HepG2 (cell line): Measurements from ENCODE around the gene CTSW. TPM values are rescaled to one million over a fixed set of nuclear protein-coding genes. Genes with fewer than 3 reads are reported as not detected.

Source experiments
- AKAP8 ChIP-seq: sonication (generic); formaldehyde crosslinking; IDR thresholded peaks from 2 replicates; pipeline ENCODE4 v1.5.1; 2020; ENCODE audit warnings: mild to moderate bottlenecking, missing genetic modification reagents
- CC2D1A ChIP-seq: sonication (generic); formaldehyde crosslinking; IDR thresholded peaks from 2 replicates; pipeline ENCODE4 v1.8.1; 2023; ENCODE audit warnings: mild to moderate bottlenecking, missing genetic modification reagents
- FOXA3 ChIP-seq: IDR thresholded peaks from 2 replicates; pipeline ENCODE4 v1.6.1; 2016; ENCODE audit warnings: missing genetic modification reagents, missing compliant biosample characterization
- GPN1 ChIP-seq: sonication (generic); formaldehyde crosslinking; IDR thresholded peaks from 2 replicates; pipeline ENCODE4 v1.5.1; 2020; ENCODE audit warnings: missing genetic modification reagents, borderline replicate concordance
- GTF2F1 ChIP-seq: fragments of 150-350 bp; IDR thresholded peaks from 2 replicates; pipeline ENCODE4 v1.6.1; 2014; ENCODE audit warnings: low read length
- HDAC6 ChIP-seq: fragments of 200-600 bp; sonication (generic); IDR thresholded peaks from 2 replicates; pipeline ENCODE4 v1.7.0; 2017; ENCODE audit warnings: mild to moderate bottlenecking, antibody characterized with exemption, low read length, low read depth
- HMGA1 ChIP-seq: sonication (generic); formaldehyde crosslinking; conservative IDR thresholded peaks from 2 replicates; pipeline ENCODE4 v1.4.0; 2020; ENCODE audit warnings: missing genetic modification reagents
- KLF12 ChIP-seq: sonication (generic); formaldehyde crosslinking; IDR thresholded peaks from 2 replicates; pipeline ENCODE4 v1.4.0; 2020; ENCODE audit warnings: missing genetic modification reagents, borderline replicate concordance
- POLR2AphosphoS2 ChIP-seq: IDR thresholded peaks from 2 replicates; pipeline ENCODE4 v1.6.1; 2011; ENCODE audit warnings: low read depth, low read length, improper control_type of control experiment
- RORA ChIP-seq: sonication (generic); formaldehyde crosslinking; IDR thresholded peaks from 2 replicates; pipeline ENCODE4 v1.5.0; 2020; ENCODE audit warnings: mild to moderate bottlenecking, missing genetic modification reagents, moderate library complexity
- SOX13 ChIP-seq, 3 experiments: fragments of 450-650 bp in 1 of 3; sonication (generic) in 1 of 3; formaldehyde crosslinking in 1 of 3; IDR thresholded peaks in 2 of 3; conservative IDR thresholded peaks in 1 of 3; 2 replicates each; pipeline versions ENCODE4 v1.5.0 to v1.6.1; 2016 to 2020; ENCODE audit warnings: antibody characterized with exemption in 1 of 3, mild to moderate bottlenecking in 1 of 3, missing compliant biosample characterization in 1 of 3, missing genetic modification reagents in 1 of 3, moderate library complexity in 1 of 3
- SP1 ChIP-seq, 2 experiments: fragments of 450-650 bp in 1 of 2; sonication (generic) in 1 of 2; formaldehyde crosslinking in 1 of 2; IDR thresholded peaks; 2 replicates each; pipeline versions ENCODE4 v1.4.0 to v1.6.1; 2016 to 2020; ENCODE audit warnings: missing genetic modification reagents in 1 of 2
- SSRP1 ChIP-seq: IDR thresholded peaks from 2 replicates; pipeline ENCODE4 v1.6.1; 2016; ENCODE audit warnings: control low read depth
- ZNF30 ChIP-seq: sonication (generic); formaldehyde crosslinking; IDR thresholded peaks from 2 replicates; pipeline ENCODE4 v1.5.0; 2020; ENCODE audit warnings: mild to moderate bottlenecking, missing genetic modification reagents
- ZNF451 ChIP-seq: sonication (generic); formaldehyde crosslinking; IDR thresholded peaks from 2 replicates; pipeline ENCODE4 v1.5.0; 2020; ENCODE audit warnings: mild to moderate bottlenecking, missing genetic modification reagents
- ZNF687 ChIP-seq: sonication (generic); formaldehyde crosslinking; IDR thresholded peaks from 2 replicates; pipeline ENCODE4 v1.5.1; 2020; ENCODE audit warnings: mild to moderate bottlenecking, missing genetic modification reagents, moderate library complexity
- polyA plus RNA-seq, 8 experiments: library from polyadenylated mRNA; depleted of rRNA in 3 of 8; stranded (reverse) in 7 of 8; unstranded in 1 of 8; fragments of >200 nt; fragmentation: Illumina TruSeq in 4 of 8; extraction: Trizol in 4 of 8; gene quantifications; 2 replicates each; pipeline versions ENCODE4 v1.2.1 to v1.2.3, GENCODE V29; 2011 to 2016; ENCODE audit warnings: low read depth in 4 of 8, missing spikeins in 1 of 8, mixed read lengths in 1 of 8; ENCODE audit not compliant: insufficient read depth in 1 of 8
- total RNA-seq, 5 experiments: library from RNA; depleted of rRNA; stranded (reverse); fragments of >200 nt; fragmentation: Illumina TruSeq; extraction: Trizol; gene quantifications; 2 replicates each; pipeline ENCODE4 v1.2.3, GENCODE V29; 2016; ENCODE audit warnings: low read depth in 1 of 5
- TF ChIP-seq, protein P1 (sequence below): sonication (generic); formaldehyde crosslinking; conservative IDR thresholded peaks from 2 replicates; pipeline ENCODE4 v1.4.0; 2020; ENCODE audit warnings: mild to moderate bottlenecking, missing genetic modification reagents, moderate library complexity
- TF ChIP-seq, protein P2 (sequence below), 2 experiments: sonication (generic) in 1 of 2; formaldehyde crosslinking in 1 of 2; IDR thresholded peaks; 2 replicates each; pipeline versions ENCODE4 v1.5.1 to v1.6.1; 2011 to 2020; ENCODE audit warnings: borderline replicate concordance in 1 of 2, low read depth in 1 of 2, low read length in 1 of 2, mild to moderate bottlenecking in 1 of 2, missing genetic modification reagents in 1 of 2, moderate library complexity in 1 of 2

Gene CTSW
- total and polyA plus RNA-seq, 2 of the 13 experiments (the other 11 are each of a cell fraction or from before 2014, with no cell fraction given), result 0.09 TPM; not detected in 1

DNA sequence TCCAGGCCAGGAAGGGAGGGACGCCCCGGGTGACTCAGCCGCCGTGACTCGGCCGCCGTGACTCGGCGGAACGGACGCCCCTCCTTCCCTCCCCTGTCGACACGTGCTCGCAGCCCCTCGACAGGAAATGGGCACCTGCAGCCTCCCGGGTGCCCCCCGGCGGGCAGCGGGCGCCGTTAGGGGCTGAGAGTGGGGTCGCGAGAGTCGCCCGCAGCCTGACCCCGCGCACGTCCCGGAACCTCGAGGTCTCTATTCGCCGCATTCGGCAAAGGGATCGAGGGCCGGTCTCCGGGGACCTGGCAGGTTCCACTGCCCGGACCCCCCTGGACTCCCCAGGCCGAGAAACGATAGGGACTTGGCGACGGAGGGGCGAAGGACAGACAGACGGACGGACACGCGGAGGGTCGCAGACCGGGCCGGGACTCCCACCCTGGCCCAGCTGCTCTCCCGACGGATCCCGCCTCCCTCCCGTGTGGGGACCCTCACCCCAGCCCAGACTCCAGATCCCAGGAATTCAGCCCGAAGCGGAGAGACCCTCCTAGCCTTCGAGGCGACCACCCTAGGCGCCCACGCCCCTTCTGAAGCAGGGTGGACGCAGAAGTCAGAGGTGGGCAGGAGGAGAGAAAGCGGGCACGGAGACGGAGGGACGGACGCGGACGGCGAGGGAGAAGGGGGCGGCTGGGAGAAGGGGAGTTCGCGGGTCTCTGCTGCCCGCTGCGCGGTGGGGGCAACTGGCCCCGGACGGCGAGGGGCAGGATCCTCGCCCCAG is 19.9 kb downstream of the CTSW start (continued):
- TF ChIP-seq HDAC6 (no peak), ZNF687 (CRISPR knock-in tag) (peak; percentile 97), CC2D1A (CRISPR knock-in tag) (no peak), SP1 (IDR thresholded peaks at IDR 0.05) (no peak), SP1 (CRISPR knock-in tag; IDR thresholded peaks at IDR 0.05) (0 out of 2 replicates have a peak, but pooled peaks have one; percentile 23), SOX13 (IDR thresholded peaks at IDR 0.05) (no peak), SOX13 (CRISPR knock-in tag; conservative IDR thresholded peaks at IDR 0.05 in 1 of 2, IDR thresholded peaks at IDR 0.05 in 1 of 2) (peak in 1 of 2 experiments; percentile 21; a peak in 1 of 4 replicates), GPN1 (CRISPR knock-in tag) (no peak), KLF12 (CRISPR knock-in tag) (no peak), AKAP8 (no peak), RORA (no peak), SSRP1 (CRISPR knock-in tag) (0 out of 2 replicates have a peak, but pooled peaks have one; percentile 57), ZNF451 (0 out of 2 replicates have a peak, but pooled peaks have one; percentile 40), FOXA3 (CRISPR knock-in tag) (no peak), POLR2AphosphoS2 (no peak), ZNF30 (CRISPR knock-in tag) (peak; percentile 79; the same call in 1 of the 2 replicates), HMGA1 (CRISPR knock-in tag) (no peak), GTF2F1 (no peak)
- TF ChIP-seq, protein P1, sequence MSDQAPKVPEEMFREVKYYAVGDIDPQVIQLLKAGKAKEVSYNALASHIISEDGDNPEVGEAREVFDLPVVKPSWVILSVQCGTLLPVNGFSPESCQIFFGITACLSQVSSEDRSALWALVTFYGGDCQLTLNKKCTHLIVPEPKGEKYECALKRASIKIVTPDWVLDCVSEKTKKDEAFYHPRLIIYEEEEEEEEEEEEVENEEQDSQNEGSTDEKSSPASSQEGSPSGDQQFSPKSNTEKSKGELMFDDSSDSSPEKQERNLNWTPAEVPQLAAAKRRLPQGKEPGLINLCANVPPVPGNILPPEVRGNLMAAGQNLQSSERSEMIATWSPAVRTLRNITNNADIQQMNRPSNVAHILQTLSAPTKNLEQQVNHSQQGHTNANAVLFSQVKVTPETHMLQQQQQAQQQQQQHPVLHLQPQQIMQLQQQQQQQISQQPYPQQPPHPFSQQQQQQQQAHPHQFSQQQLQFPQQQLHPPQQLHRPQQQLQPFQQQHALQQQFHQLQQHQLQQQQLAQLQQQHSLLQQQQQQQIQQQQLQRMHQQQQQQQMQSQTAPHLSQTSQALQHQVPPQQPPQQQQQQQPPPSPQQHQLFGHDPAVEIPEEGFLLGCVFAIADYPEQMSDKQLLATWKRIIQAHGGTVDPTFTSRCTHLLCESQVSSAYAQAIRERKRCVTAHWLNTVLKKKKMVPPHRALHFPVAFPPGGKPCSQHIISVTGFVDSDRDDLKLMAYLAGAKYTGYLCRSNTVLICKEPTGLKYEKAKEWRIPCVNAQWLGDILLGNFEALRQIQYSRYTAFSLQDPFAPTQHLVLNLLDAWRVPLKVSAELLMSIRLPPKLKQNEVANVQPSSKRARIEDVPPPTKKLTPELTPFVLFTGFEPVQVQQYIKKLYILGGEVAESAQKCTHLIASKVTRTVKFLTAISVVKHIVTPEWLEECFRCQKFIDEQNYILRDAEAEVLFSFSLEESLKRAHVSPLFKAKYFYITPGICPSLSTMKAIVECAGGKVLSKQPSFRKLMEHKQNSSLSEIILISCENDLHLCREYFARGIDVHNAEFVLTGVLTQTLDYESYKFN (CRISPR knock-in tag), result no peak; the same call in 1 of the 2 replicates
- TF ChIP-seq, protein P2, sequence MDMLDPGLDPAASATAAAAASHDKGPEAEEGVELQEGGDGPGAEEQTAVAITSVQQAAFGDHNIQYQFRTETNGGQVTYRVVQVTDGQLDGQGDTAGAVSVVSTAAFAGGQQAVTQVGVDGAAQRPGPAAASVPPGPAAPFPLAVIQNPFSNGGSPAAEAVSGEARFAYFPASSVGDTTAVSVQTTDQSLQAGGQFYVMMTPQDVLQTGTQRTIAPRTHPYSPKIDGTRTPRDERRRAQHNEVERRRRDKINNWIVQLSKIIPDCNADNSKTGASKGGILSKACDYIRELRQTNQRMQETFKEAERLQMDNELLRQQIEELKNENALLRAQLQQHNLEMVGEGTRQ (IDR thresholded peaks at IDR 0.05; ENCODE audit: low read depth, low read length), result no peak
- TF ChIP-seq, protein P2 (CRISPR knock-in tag; IDR thresholded peaks at IDR 0.05; ENCODE audit: borderline replicate concordance), result peak; percentile 59; the same call in 1 of the 2 replicates
